Suprapubic skin (tissue), 4 donors: ENCODE measurements around the gene TNFRSF19.

Source experiments
- EP300 ChIP-seq: sonication (generic); formaldehyde crosslinking; IDR thresholded peaks from one replicate; pipeline ENCODE4 v1.6.1; 2017; ENCODE audit warnings: antibody characterized with exemption
- POLR2A ChIP-seq, 2 donors: fragments of 450-650 bp; IDR thresholded peaks; one replicate each; pipeline ENCODE4 v1.6.1; 2017; ENCODE audit warnings: antibody characterized with exemption in 2 of 2, mild to moderate bottlenecking in 2 of 2, moderate library complexity in 2 of 2
- POLR2AphosphoS5 ChIP-seq, 3 donors: sonication (generic); formaldehyde crosslinking; IDR thresholded peaks; one replicate each; pipeline ENCODE4 v1.6.1; 2017; ENCODE audit warnings: antibody characterized with exemption in 3 of 3
- TF ChIP-seq, protein P1 (sequence below), 2 donors: fragments of 200-600 bp in 1 of 2; fragments of 450-650 bp in 1 of 2; sonication (generic) in 1 of 2; IDR thresholded peaks; one replicate each; pipeline ENCODE4 v1.5.1; 2016 to 2019; ENCODE audit warnings: antibody characterized with exemption in 2 of 2, mild to moderate bottlenecking in 1 of 2, moderate library complexity in 1 of 2

DNA sequence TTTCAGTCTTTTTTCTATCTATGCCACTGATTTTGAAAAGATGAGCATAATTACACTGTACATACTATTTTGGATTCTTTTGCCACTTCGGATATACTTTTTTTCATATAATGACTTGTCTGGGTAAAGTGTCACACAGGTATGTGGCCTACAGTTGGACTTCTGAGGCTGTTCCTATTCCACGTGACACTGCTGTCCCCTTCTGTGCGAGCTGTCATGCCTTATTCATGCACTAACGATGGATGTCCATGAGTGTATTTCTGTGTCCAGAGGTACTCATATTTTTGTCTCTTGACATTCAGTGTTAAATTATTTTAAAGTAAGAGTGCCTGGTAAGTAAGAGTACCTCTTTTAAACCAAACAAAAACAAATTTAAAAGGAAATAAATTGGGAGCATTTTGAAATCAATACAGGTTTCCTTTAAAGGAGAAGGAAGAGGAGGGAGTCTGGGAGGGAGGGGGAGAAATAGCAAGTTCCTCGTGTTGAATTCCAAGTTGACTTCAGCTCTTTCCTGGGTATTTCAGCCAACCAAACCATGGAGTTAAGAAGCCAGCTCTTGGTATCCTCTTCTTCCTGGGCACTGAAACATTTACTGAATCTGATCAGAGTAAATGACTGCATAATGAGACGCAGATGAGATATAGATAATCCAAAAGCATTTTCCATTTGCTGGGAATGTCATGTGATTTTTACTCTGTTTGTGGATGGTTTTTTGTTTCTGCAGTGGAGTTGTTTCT, 61.3 kb downstream of the TNFRSF19 start:
- TF ChIP-seq, protein P1, sequence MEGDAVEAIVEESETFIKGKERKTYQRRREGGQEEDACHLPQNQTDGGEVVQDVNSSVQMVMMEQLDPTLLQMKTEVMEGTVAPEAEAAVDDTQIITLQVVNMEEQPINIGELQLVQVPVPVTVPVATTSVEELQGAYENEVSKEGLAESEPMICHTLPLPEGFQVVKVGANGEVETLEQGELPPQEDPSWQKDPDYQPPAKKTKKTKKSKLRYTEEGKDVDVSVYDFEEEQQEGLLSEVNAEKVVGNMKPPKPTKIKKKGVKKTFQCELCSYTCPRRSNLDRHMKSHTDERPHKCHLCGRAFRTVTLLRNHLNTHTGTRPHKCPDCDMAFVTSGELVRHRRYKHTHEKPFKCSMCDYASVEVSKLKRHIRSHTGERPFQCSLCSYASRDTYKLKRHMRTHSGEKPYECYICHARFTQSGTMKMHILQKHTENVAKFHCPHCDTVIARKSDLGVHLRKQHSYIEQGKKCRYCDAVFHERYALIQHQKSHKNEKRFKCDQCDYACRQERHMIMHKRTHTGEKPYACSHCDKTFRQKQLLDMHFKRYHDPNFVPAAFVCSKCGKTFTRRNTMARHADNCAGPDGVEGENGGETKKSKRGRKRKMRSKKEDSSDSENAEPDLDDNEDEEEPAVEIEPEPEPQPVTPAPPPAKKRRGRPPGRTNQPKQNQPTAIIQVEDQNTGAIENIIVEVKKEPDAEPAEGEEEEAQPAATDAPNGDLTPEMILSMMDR (IDR thresholded peaks at IDR 0.05): no peak
- TF ChIP-seq POLR2A (IDR thresholded peaks at IDR 0.05) (no peak), EP300 (no peak), POLR2AphosphoS5 (IDR thresholded peaks at IDR 0.05) (no peak)
